ENCODE measurements around the gene MAFG.

- TF ChIP-seq, protein P1, sequence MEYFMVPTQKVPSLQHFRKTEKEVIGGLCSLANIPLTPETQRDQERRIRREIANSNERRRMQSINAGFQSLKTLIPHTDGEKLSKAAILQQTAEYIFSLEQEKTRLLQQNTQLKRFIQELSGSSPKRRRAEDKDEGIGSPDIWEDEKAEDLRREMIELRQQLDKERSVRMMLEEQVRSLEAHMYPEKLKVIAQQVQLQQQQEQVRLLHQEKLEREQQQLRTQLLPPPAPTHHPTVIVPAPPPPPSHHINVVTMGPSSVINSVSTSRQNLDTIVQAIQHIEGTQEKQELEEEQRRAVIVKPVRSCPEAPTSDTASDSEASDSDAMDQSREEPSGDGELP (IDR thresholded peaks at IDR 0.05; ENCODE audit: borderline replicate concordance, low read depth), result no peak
- TF ChIP-seq ZNF274 (CRISPR knock-in tag; IDR thresholded peaks at IDR 0.05) (no peak), MEF2D (CRISPR knock-in tag; IDR thresholded peaks at IDR 0.05) (no peak), SMARCC2 (IDR thresholded peaks at IDR 0.05) (no peak)
- TF ChIP-seq, protein P2, sequence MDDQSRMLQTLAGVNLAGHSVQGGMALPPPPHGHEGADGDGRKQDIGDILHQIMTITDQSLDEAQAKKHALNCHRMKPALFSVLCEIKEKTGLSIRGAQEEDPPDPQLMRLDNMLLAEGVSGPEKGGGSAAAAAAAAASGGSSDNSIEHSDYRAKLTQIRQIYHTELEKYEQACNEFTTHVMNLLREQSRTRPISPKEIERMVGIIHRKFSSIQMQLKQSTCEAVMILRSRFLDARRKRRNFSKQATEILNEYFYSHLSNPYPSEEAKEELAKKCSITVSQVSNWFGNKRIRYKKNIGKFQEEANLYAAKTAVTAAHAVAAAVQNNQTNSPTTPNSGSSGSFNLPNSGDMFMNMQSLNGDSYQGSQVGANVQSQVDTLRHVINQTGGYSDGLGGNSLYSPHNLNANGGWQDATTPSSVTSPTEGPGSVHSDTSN (CRISPR knock-in tag; IDR thresholded peaks at IDR 0.05; ENCODE audit: borderline replicate concordance), result no peak
Observed at GRCh38 chr17:81889602-81890001, 37.9 kb downstream of the MAFG start.

All from HepG2 (cell line).